Neuronal stem cell (in vitro differentiated cells): ENCODE measurements around the gene VSIG10L.

Experiments
- DNase-seq: peaks from one replicate; pipeline ENCODE4 v3.0.0-alpha.2; 2013; ENCODE audit warnings: low spot score
- H2AFZ ChIP-seq: one replicate; pipeline ENCODE4 v1.6.1; 2013; ENCODE audit warnings: mild to moderate bottlenecking, low read length, inconsistent platforms
- H2AK5ac ChIP-seq: 2 replicates; pipeline ENCODE4 v1.6.1; 2013; ENCODE audit warnings: low read depth, mild to moderate bottlenecking, inconsistent platforms, low read length, moderate library complexity, mixed read lengths
- H2BK120ac ChIP-seq: 2 replicates; pipeline ENCODE4 v1.6.1; 2013; ENCODE audit warnings: low read depth, mild to moderate bottlenecking, inconsistent platforms, low read length, moderate library complexity, mixed read lengths
- H2BK12ac ChIP-seq: one replicate; pipeline ENCODE4 v1.6.1; 2013; ENCODE audit warnings: low read length, inconsistent platforms
- H2BK15ac ChIP-seq: 2 replicates; pipeline ENCODE4 v1.6.1; 2013; ENCODE audit warnings: mild to moderate bottlenecking, low read length, inconsistent platforms, mixed read lengths
- H2BK5ac ChIP-seq: one replicate; pipeline ENCODE4 v1.6.1; 2013; ENCODE audit warnings: inconsistent platforms, mild to moderate bottlenecking, low read length, moderate library complexity
- H3K14ac ChIP-seq: one replicate; pipeline ENCODE4 v1.6.1; 2013; ENCODE audit warnings: low read length, inconsistent platforms
- H3K18ac ChIP-seq: 2 replicates; pipeline ENCODE4 v1.6.1; 2013; ENCODE audit warnings: low read length, inconsistent platforms
- H3K23ac ChIP-seq: 2 replicates; pipeline ENCODE4 v1.6.1; 2013; ENCODE audit warnings: low read depth, mild to moderate bottlenecking, mixed read lengths, low read length, inconsistent platforms; ENCODE audit not compliant: poor library complexity
- H3K27ac ChIP-seq: replicated peaks from 3 replicates; pipeline ENCODE4 v1.5.1; 2013; ENCODE audit warnings: low read length, inconsistent platforms
- H3K27me3 ChIP-seq, 3 experiments: 2 replicates each; pipeline ENCODE4 v1.6.1; 2013; ENCODE audit warnings: low read length in 3 of 3, mild to moderate bottlenecking in 2 of 3, inconsistent platforms in 1 of 3, low read depth in 1 of 3, mixed read lengths in 1 of 3, moderate library complexity in 1 of 3; ENCODE audit not compliant: control insufficient read depth in 3 of 3, insufficient read depth in 3 of 3
- H3K36me3 ChIP-seq, 2 donors: replicated peaks in 1 of 2; 2 replicates each; pipeline ENCODE4 v1.6.1; 2013; ENCODE audit warnings: low read length in 2 of 2; ENCODE audit not compliant: control insufficient read depth in 2 of 2, insufficient read depth in 2 of 2
- H3K4ac ChIP-seq: 2 replicates; pipeline ENCODE4 v1.6.1; 2013; ENCODE audit warnings: inconsistent platforms, mild to moderate bottlenecking, low read length, moderate library complexity
- H3K4me1 ChIP-seq, 2 donors: 1 replicate in 1 of 2; 2 replicates in 1 of 2; pipeline ENCODE4 v1.6.1; 2013; ENCODE audit warnings: low read length in 2 of 2, low read depth in 1 of 2; ENCODE audit not compliant: control insufficient read depth in 2 of 2, insufficient read depth in 1 of 2
- H3K4me2 ChIP-seq: one replicate; pipeline ENCODE4 v1.6.1; 2013; ENCODE audit warnings: mild to moderate bottlenecking, low read length, inconsistent platforms; ENCODE audit not compliant: insufficient read depth, poor library complexity, severe bottlenecking
- H3K4me3 ChIP-seq, 2 donors: 2 replicates each; pipeline ENCODE4 v1.5.1; 2013; ENCODE audit warnings: low read length in 2 of 2, mild to moderate bottlenecking in 2 of 2, inconsistent platforms in 1 of 2, moderate library complexity in 1 of 2
- H3K79me1 ChIP-seq: one replicate; pipeline ENCODE4 v1.6.1; 2013; ENCODE audit warnings: low read depth, mild to moderate bottlenecking, inconsistent platforms, low read length, moderate library complexity
- H3K9ac ChIP-seq: one replicate; pipeline ENCODE4 v1.6.1; 2013; ENCODE audit warnings: mild to moderate bottlenecking, low read depth, low read length, inconsistent platforms; ENCODE audit not compliant: poor library complexity
- H3K9me3 ChIP-seq, 2 donors: replicated peaks in 1 of 2; 2 replicates each; pipeline versions ENCODE3 to v1.6.1; 2013; ENCODE audit warnings: low read length in 2 of 2, mild to moderate bottlenecking in 2 of 2, inconsistent platforms in 1 of 2, low read depth in 1 of 2, mixed read lengths in 1 of 2, moderate library complexity in 1 of 2; ENCODE audit not compliant: control insufficient read depth in 2 of 2, insufficient read depth in 1 of 2
- H4K8ac ChIP-seq: one replicate; pipeline ENCODE4 v1.6.1; 2013; ENCODE audit warnings: low read depth, mild to moderate bottlenecking, inconsistent platforms, low read length, moderate library complexity
- H4K91ac ChIP-seq: one replicate; pipeline ENCODE4 v1.6.1; 2013; ENCODE audit warnings: low read length, low read depth, mild to moderate bottlenecking, inconsistent platforms; ENCODE audit not compliant: poor library complexity
- WGBS, 2 donors: extraction: QIAGEN DNeasy Blood & Tissue Kit; methylation state at CpG; one replicate each; pipeline ENCODE4 v1.1.7; 2013; ENCODE audit warnings: missing lambda C conversion rate in 2 of 2, mixed read lengths in 1 of 2; ENCODE audit not compliant: insufficient read length in 2 of 2, insufficient replicate concordance in 1 of 2; ENCODE audit errors: extremely low coverage in 2 of 2; 5-methylcytosine and 5-hydroxymethylcytosine counted together

The VSIG10L gene

DNA sequence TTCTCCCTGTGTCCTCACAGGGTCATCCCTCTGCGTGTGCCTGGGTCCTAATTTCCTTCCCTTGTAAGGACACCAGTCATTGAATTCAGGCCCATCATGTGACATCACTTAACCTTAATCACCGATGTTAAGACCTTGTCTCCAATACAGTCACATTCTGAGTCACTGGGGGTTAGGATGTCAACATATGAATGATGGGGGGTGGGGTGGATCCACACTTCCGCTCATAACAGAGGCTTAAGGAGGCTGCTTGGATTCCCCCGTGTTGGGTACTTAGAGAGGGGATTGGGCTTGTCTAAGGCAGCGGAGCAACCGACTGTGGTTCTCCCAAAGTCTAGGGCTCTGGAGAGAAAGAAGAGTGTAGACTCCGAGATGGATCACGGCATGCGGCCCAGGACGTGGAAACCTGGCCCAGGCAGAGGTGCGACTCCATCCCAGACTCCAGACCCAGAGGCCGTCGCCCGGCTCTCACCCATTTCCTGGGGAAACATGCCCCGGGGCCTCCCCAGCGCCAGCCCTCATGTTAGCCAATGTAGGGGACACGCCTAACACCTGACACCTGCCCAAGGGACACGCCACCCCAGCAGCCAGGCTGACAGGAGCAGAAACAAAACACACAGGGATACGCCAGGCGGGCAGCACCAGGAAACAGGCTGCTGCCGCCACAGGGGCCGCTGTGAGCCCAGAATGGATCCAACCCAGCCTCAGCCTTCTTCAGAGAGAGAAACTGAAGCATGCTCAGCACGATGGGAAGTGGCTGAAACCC, 47.5 kb downstream of the VSIG10L start:
- Histone ChIP-seq H3K4ac (no peak overlapping the region), H3K36me3 (no peaks in the 10 kb centered on the region), H3K4me3 (peak overlapping the region in 1 of 2 donors; percentile 35), H3K9me3 (no peaks in the 10 kb centered on the region), H3K9ac (no peak overlapping the region), H3K27ac (no peak overlapping the region), H2BK120ac (no peak overlapping the region), H2BK12ac (no peak overlapping the region), H2BK15ac (peak overlapping the region; percentile 18), H3K18ac (peak overlapping the region; percentile 55), H3K4me1 (peaks cover 14 to 18% of the 10 kb centered on the region in 2 donors), H3K23ac (peak overlapping the region; percentile 56), H3K27me3 (peaks cover 0 to 4% (median 0%) of the 10 kb centered on the region in 3 experiments), H3K79me1 (no peaks in the 10 kb centered on the region), H4K8ac (no peak overlapping the region), H3K4me2 (no peak overlapping the region), H2AFZ (no peak overlapping the region), H2BK5ac (peak overlapping the region; percentile 80), H2AK5ac (no peak overlapping the region), H4K91ac (no peak overlapping the region), H3K14ac (no peak overlapping the region)
- WGBS, 2 donors, result no CpG with 5 or more reads among the region's 23 CpGs
- no peak for DNase-seq

DNA sequence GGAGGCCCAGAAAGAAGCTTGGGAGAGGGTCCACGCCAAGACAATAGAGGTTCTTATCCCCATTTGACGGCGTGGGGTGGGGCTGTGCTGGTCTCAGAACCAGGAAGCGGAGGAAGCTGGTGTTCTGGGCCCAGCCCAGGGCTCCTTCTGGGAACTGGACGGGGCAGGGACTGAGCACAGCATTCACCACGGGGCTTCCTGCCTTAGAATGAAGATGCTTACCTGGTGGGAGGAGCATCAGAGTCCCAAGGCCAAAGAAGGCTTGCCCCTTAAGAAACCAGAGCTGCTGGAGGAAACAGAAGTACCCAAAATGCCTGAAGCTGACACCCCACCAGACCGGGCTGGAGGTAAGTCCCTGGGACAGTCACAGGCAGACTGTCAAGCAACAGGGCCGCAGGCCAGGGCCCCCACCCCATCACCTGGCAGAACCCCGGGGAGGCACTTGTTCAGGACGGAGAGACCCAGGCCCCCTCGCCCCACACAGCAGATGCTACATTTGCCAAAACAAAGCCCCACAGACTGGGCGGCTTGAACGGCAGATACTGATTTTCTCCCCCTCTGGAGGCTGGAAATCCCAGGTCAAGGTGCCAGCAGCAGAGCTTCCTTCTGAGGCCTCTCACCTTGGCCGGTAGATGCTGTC, 48.2 kb downstream of the VSIG10L start:
- H3K4me1 ChIP-seq, result peaks cover 14 to 18% of the 10 kb centered on the region in 2 donors
- H3K36me3 ChIP-seq, result no peaks in the 10 kb centered on the region
- no CpG with 5 or more reads among the region's 14 CpGs for WGBS, 2 donors
- H3K9ac ChIP-seq, result no peak overlapping the region
- H3K27ac ChIP-seq, result no peak overlapping the region
- H2AFZ ChIP-seq, result peak overlapping the region; percentile 38
- H3K18ac ChIP-seq, result peak overlapping the region; percentile 62
- H3K4ac ChIP-seq, result no peak overlapping the region
- no peaks in the 10 kb centered on the region for H3K79me1 ChIP-seq
- no peak overlapping the region for H3K4me3 ChIP-seq
- no peak overlapping the region for H2BK15ac ChIP-seq
- H4K8ac ChIP-seq, result no peak overlapping the region
- H2BK5ac ChIP-seq, result no peak overlapping the region
- no peak overlapping the region for H2BK120ac ChIP-seq
- peaks cover 0 to 4% (median 0%) of the 10 kb centered on the region in 3 experiments for H3K27me3 ChIP-seq
- no peak overlapping the region for H2BK12ac ChIP-seq
- H3K4me2 ChIP-seq, result no peak overlapping the region
- H2AK5ac ChIP-seq, result peak overlapping the region; percentile 13
- H3K23ac ChIP-seq, result no peak overlapping the region
- H4K91ac ChIP-seq, result no peak overlapping the region
- no peak for DNase-seq
- H3K9me3 ChIP-seq, result no peaks in the 10 kb centered on the region
- no peak overlapping the region for H3K14ac ChIP-seq

DNA sequence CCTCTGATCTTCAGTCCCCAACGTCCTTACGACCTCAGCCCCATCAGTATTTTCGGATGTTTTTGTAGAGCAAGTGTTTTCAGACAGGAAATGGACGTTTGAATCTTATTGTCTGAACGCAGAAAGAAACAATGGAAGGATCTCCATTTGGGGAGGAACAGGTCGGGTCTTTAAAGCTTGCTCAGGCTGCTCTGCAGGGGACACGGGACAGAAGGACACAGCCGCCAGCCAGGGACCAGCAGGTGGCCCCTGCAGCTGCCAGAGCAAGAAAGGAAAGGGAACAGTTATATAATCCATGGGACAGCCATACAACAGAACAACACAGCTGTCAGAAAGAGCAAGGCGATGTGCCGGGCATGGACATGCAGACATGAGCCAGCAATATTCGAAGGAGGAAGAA, 49.0 kb downstream of the VSIG10L start:
- Histone ChIP-seq H4K91ac (no peak overlapping the region), H3K27ac (no peak overlapping the region), H2BK12ac (no peak overlapping the region), H3K4me3 (no peak overlapping the region), H2AK5ac (no peak overlapping the region), H3K79me1 (no peaks in the 10 kb centered on the region), H3K9ac (no peak overlapping the region), H2BK15ac (no peak overlapping the region), H3K4me2 (no peak overlapping the region), H3K36me3 (no peaks in the 10 kb centered on the region), H2BK5ac (no peak overlapping the region), H3K4me1 (peaks cover 14 to 18% of the 10 kb centered on the region in 2 donors), H3K23ac (no peak overlapping the region), H2BK120ac (no peak overlapping the region), H3K27me3 (peaks cover 0 to 4% (median 0%) of the 10 kb centered on the region in 3 experiments), H3K18ac (no peak overlapping the region), H4K8ac (no peak overlapping the region), H3K4ac (no peak overlapping the region), H2AFZ (peak overlapping the region; percentile 38), H3K9me3 (no peaks in the 10 kb centered on the region), H3K14ac (no peak overlapping the region)
- DNase-seq, result no peak
- no CpG with 5 or more reads among the region's 11 CpGs for WGBS, 2 donors

DNA sequence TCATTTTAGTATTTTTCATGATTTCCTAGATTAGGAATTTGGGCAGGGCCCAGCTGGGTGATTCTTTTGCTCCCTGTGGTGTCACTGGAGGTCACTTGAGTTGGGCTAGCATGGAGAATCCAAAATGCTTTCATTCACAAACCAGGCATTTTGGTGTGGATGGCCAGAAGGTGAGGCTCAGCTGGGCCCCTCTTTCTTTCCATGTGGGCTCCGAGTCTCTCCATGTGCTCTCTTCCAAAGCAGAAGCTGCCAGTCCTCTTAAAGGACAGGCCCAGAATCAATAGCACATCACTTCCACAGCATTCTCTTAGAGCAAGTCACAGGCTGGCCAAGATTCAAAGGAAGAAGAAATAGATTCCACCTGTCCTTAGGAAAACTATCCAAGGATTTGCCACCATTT, 52.3 kb downstream of the VSIG10L start:
- Histone ChIP-seq H3K4me2 (no peak overlapping the region), H3K9ac (no peak overlapping the region), H3K14ac (no peak overlapping the region), H3K4me3 (no peak overlapping the region), H3K18ac (no peak overlapping the region), H3K27ac (no peak overlapping the region), H2BK120ac (no peak overlapping the region), H3K79me1 (no peaks in the 10 kb centered on the region), H3K23ac (no peak overlapping the region), H2AK5ac (no peak overlapping the region), H3K27me3 (peaks cover 0 to 4% (median 0%) of the 10 kb centered on the region in 3 experiments), H4K8ac (no peak overlapping the region), H3K4ac (no peak overlapping the region), H2BK5ac (no peak overlapping the region), H2BK12ac (no peak overlapping the region), H2BK15ac (no peak overlapping the region), H3K4me1 (peaks cover 9 to 11% of the 10 kb centered on the region in 2 donors), H3K9me3 (no peaks in the 10 kb centered on the region), H2AFZ (no peak overlapping the region), H3K36me3 (no peaks in the 10 kb centered on the region), H4K91ac (no peak overlapping the region)
- WGBS, 2 donors, result no CpG with 5 or more reads among the region's 1 CpG
- no peak for DNase-seq
